ENCODE results near the gene USP5.
A peak's percentile ranks its signal among the peaks of the same experiment; 100 is the strongest.
"Not testable (repeated sequence)": the region's sequence is repeated elsewhere in the genome, so short reads cannot be mapped to it uniquely, and the experiment has no call there.

USP5 gene

GRCh38 chr12:6872073-6873048 lies 20.4 kb downstream of the USP5 start:
- H3K4me3 ChIP-seq (ENCODE audit: low read depth, low read length): peak overlapping the region; percentile 64
- DNase-seq (ENCODE audit: low read depth): peak; percentile 16
- in situ Hi-C loops (cut with HindIII; ENCODE audit: low sequenced_read_pairs): no loop called here
- peak; percentile 99 for TF ChIP-seq CTCF (IDR thresholded peaks at IDR 0.05; ENCODE audit: low read depth, low read length, missing control alignments)

- TF ChIP-seq CTCF (IDR thresholded peaks at IDR 0.05; ENCODE audit: low read depth, low read length, missing control alignments): no peak
- in situ Hi-C loops (cut with HindIII; ENCODE audit: low sequenced_read_pairs): no loop called here
- peak; percentile 83 for DNase-seq (ENCODE audit: low read depth)
- peak within 1 kb of the TSS; percentile 64 for H3K4me3 ChIP-seq (ENCODE audit: low read depth, low read length)
Observed at GRCh38 chr12:6873094-6874014, 21.4 kb downstream of the USP5 start, which contains the start of gene SPSB2. Gene SPSB2 (minus strand): TSS chr12:6873303. CDS start chr12:6872901, 402 bp downstream.

- H3K4me3 ChIP-seq (ENCODE audit: low read depth, low read length): peak overlapping the region; percentile 64
- in situ Hi-C loops (cut with HindIII; ENCODE audit: low sequenced_read_pairs); DNase-seq (ENCODE audit: low read depth): not testable (repeated sequence)
Observed at GRCh38 chr12:6874015-6874368, 22.0 kb downstream of the USP5 start.

GRCh38 chr12:6879824-6880223 lies 27.9 kb downstream of the USP5 start:
- in situ Hi-C loops (cut with HindIII; ENCODE audit: low sequenced_read_pairs); H3K4me3 ChIP-seq (ENCODE audit: low read depth, low read length); DNase-seq (ENCODE audit: low read depth): not testable (repeated sequence)

GRCh38 chr12:6883252-6883651 lies 31.3 kb downstream of the USP5 start:
- no peak for TF ChIP-seq CTCF (IDR thresholded peaks at IDR 0.05; ENCODE audit: low read depth, low read length, missing control alignments)
- in situ Hi-C loops (cut with HindIII; ENCODE audit: low sequenced_read_pairs): no loop called here
- H3K4me3 ChIP-seq (ENCODE audit: low read depth, low read length): no peak overlapping the region
- no peak for DNase-seq (ENCODE audit: low read depth)

GRCh38 chr12:6883683-6884082 lies 31.7 kb downstream of the USP5 start:
- TF ChIP-seq CTCF (IDR thresholded peaks at IDR 0.05; ENCODE audit: low read depth, low read length, missing control alignments): no peak
- no peak overlapping the region for H3K4me3 ChIP-seq (ENCODE audit: low read depth, low read length)
- in situ Hi-C loops (cut with HindIII; ENCODE audit: low sequenced_read_pairs): no loop called here

GRCh38 chr12:6884539-6884938 lies 32.6 kb downstream of the USP5 start:
- DNase-seq (ENCODE audit: low read depth): no peak
- no peak for TF ChIP-seq CTCF (IDR thresholded peaks at IDR 0.05; ENCODE audit: low read depth, low read length, missing control alignments)
- no peak overlapping the region for H3K4me3 ChIP-seq (ENCODE audit: low read depth, low read length)
- in situ Hi-C loops (cut with HindIII; ENCODE audit: low sequenced_read_pairs): no loop called here

More at GRCh38 chr12:6883683-6884082, 31.7 kb downstream of the USP5 start:
- DNase-seq (ENCODE audit: low read depth): no peak

GRCh38 chr12:6886206-6886999 lies 34.5 kb downstream of the USP5 start:
- in situ Hi-C loops (cut with HindIII; ENCODE audit: low sequenced_read_pairs); DNase-seq (ENCODE audit: low read depth); H3K4me3 ChIP-seq (ENCODE audit: low read depth, low read length): not testable (repeated sequence)
